ENCODE data around the gene CHRNA1.
"Not testable (repeated sequence)": the region's sequence is repeated elsewhere in the genome, so short reads cannot be mapped to it uniquely, and the experiment has no call there.

CHRNA1 gene

DNA sequence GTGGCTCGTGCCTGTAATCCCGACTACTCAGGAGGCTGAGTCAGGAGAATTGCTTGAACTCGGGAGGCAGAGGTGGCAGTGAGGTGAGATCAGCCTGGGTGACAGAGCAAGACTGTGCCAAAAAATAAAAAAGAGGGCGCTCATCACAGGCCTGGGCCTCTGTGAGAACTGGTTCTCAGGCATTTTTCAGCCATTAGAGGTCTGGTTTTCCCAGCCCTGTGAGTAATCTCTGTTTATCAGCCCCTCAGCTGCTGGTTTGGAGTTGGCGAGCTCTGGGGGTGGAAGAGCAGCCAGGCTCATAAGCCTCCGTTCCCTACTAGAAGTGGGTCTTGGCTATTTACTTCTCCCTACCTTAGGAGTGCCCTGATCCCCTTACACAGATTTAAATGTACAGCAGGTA, 53.1 kb downstream of the CHRNA1 start:
- no peak for DNase-seq

DNA sequence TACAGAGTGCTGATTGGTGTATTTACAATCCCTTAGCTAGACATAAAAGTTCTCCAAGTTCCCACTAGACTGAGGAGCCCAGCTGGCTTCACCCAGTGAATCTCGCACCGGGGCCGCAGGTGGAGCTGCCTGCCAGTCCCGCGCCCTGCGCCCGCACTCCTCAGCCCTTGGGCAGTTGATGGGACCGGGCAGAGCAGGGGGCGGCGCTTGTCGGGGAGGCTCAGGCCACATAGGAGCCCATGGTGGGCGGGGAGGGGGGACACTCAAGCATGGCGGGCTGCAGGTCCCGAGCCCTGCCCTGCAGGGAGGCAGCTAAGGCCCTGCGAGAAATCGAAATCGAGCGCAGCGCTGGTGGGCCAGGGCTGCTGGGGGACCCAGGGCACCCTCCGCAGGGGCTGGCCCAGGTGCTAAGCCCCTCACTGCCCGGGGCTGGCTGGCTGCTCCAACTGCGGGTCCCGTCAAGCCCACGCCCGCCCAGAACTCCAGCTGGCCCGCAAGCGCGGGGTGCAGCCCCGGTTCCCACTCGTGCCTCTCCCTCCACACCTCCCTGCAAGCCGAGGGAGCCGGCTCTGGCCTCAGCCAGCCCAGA, 54.8 kb downstream of the CHRNA1 start:
- DNase-seq: not testable (repeated sequence)

DNA sequence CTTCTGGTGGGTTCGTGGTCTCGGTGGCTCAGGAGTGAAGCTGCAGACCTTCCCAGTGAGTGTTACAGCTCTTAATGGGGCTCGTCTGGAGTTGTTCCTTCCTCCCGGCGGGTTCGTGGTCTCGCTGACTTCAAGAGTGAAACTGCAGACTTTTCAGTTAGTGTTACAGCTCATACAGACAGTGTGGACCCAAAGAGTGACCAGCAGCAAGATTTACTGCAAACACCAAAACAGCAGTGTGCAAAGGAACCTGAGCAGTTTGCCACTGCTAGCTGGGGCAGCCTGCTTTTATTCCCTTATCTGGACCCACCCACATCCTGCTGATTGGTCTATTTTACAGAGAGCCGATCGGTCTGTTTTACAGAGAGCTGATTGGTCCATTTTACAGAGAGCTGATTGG, 55.6 kb downstream of the CHRNA1 start:
- DNase-seq: no peak

DNA sequence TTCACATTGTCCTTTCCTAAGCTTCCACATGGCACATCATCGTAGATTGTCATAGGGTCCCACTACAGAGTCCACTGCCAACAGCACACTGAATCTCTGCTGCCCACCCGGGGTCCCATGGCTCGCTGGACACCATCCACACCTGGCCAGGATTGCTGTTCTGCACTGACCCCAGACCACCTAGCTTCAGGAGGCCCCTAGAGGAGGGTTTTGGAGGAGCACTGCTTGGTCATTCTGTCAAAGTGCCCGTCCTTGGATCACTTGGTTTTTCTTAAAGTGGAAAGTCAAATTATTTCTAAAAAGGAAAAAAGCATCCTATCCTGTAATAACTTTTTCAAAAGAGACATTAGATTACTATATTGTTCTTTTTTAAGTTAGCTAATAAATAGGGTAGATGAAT, 59.0 kb downstream of the CHRNA1 start:
- no peak for DNase-seq

DNA sequence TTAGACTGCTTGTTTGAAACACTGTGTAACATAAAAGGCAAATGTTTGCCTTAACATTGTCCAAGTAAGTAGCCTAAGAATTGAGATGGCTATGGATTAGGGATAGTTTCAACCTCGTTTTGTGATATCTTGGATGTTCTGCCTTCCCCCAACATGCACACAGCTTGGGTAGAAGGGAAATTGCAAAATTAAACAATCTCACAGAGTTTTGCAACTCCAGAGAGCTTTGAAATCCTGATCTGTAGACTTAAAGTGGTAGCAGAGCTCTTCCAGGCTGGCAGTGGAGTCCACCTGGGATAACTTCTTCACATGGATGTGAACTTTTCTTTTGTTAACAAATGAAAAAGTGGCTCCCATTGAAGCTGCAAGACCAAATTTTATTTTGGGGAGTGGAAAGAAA, 59.6 kb downstream of the CHRNA1 start:
- DNase-seq: no peak

DNA sequence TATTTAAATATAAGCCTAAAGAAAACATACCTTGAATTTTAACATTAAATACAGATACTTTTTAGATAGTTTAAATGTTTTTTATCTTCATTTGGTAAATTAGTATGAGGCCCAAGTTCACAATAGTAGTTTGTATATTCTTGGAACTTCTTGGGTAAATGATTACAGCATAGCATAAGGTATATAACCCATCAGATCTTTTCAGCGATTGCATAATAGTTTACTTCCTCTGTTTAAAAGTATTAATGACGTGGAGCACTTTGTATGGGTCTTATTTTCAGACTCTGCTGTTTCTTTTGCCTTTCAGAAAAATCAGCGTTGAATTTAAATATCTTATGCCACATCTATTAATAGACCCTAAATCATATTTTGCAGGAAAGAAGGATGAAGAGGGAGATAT, 60.2 kb downstream of the CHRNA1 start:
- no peak for DNase-seq

DNA sequence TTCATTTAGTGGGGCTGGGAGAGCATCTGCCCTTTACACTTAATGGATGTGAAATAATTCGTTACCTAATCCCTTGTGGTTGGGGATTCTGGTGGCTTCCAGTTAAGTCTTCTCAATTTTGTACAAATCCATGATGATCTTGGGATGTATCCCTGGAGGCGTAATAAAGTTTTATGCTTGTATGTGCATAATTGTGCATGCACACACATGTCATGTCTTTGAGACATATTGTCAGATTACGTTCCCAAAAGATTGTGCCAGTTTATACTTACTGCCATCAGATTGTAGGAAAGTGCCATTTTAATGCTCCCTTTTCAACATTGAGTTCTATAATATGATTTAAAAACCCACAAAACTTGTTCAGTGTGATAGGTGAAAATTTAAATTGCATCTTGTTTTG, 60.8 kb downstream of the CHRNA1 start:
- peak; percentile 72 for DNase-seq

DNA sequence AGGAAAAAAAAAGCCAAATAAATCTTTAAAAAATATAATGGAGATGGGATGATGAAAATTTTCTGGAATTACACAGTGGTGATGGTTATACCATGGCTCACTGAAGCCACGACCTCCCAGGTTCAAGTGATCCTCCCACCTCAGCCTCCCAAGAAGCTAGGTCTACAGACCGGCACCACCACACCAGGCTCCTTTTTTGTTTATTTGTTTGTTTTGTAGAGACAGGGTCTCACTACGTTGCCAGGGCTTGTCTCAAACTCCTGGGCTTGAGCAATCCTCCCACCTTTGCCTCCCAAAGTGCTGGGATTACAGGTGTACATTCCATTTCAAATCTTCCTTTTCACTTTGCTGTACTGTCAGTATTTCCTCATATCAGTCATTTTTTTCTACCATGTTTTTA, 61.7 kb downstream of the CHRNA1 start:
- DNase-seq: no peak

DNA sequence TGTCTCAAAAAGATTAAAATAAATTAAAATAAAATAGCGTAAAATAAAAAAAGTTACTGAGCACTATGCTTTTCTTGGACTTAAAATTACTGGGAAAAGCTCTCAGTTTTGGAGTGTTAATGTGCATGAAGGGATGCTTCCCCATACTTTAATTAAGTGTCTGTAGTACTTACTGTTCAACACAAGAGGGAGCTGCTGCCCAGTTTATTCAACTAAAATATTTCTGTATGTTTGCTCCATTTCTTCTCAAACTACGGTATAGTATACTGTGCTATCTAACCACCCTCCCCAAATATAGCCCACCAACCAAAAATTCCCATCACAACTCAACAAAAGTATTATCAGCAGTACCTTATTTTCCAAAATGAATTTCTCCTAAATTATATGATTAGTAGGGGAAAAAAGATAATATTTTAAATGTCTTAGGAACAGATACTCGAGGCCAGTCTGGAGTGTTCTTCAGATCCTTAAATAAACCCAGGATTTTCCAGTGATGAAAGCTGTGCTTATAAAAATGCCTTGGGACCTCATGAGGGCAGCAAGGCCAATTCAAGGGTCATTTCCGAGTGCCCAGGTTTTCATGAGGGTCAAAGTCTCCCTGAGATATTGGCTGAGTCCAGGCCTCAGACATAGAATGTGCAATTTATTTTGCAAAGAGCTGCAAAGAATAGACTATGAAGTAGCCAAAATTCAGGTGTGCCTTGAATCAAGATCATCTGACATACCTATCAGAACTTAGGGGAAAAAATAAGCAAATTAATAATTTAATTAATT, 64.1 kb downstream of the CHRNA1 start:
- DNase-seq: peak; percentile 68

Data from NCI-H82 (cell line).